Mesenchymal stem cell (in vitro differentiated cells and primary cell): ENCODE results near the gene CARD10.

Experiments used
- DNase-seq: peaks from one replicate; pipeline ENCODE4 v3.0.0-alpha.2; 2013
- H2AFZ ChIP-seq: one replicate; pipeline ENCODE4 v1.6.1; 2013; ENCODE audit warnings: low read depth, mild to moderate bottlenecking, control low read depth, inconsistent platforms, low read length, moderate library complexity
- H2AK5ac ChIP-seq: 2 replicates; pipeline ENCODE4 v1.6.1; 2013; ENCODE audit warnings: low read length, moderate library complexity, mild to moderate bottlenecking, inconsistent platforms; ENCODE audit not compliant: severe bottlenecking
- H2BK120ac ChIP-seq: one replicate; pipeline ENCODE4 v1.6.1; 2013; ENCODE audit warnings: low read depth, mild to moderate bottlenecking, inconsistent platforms, low read length, moderate library complexity
- H2BK12ac ChIP-seq, 2 experiments: one replicate each; pipeline ENCODE4 v1.6.1; 2013; ENCODE audit warnings: inconsistent platforms in 2 of 2, low read length in 2 of 2, mild to moderate bottlenecking in 2 of 2, moderate library complexity in 2 of 2, control low read depth in 1 of 2
- H2BK15ac ChIP-seq: one replicate; pipeline ENCODE4 v1.6.1; 2013; ENCODE audit warnings: mild to moderate bottlenecking, low read depth, inconsistent platforms; ENCODE audit not compliant: poor library complexity, severe bottlenecking
- H2BK5ac ChIP-seq: 2 replicates; pipeline ENCODE4 v1.6.1; 2013; ENCODE audit warnings: low read depth, mild to moderate bottlenecking, low read length, control low read depth, inconsistent platforms; ENCODE audit not compliant: poor library complexity, severe bottlenecking
- H3K14ac ChIP-seq, 2 experiments: one replicate each; pipeline ENCODE4 v1.6.1; 2013; ENCODE audit warnings: inconsistent platforms in 2 of 2, low read length in 2 of 2, control low read depth in 1 of 2, mild to moderate bottlenecking in 1 of 2, moderate library complexity in 1 of 2
- H3K18ac ChIP-seq, 2 experiments: one replicate each; pipeline ENCODE4 v1.6.1; 2013; ENCODE audit warnings: inconsistent platforms in 2 of 2, low read length in 2 of 2, control low read depth in 1 of 2, low read depth in 1 of 2, mild to moderate bottlenecking in 1 of 2
- H3K23ac ChIP-seq, 2 experiments: one replicate each; pipeline ENCODE4 v1.6.1; 2013; ENCODE audit warnings: inconsistent platforms in 2 of 2, low read length in 2 of 2, mild to moderate bottlenecking in 2 of 2, moderate library complexity in 2 of 2, control low read depth in 1 of 2
- H3K27ac ChIP-seq: 2 replicates; pipeline ENCODE4 v1.5.1; 2013; ENCODE audit warnings: mild to moderate bottlenecking, moderate library complexity, low read length, control low read depth, inconsistent platforms; ENCODE audit not compliant: poor library complexity, severe bottlenecking
- H3K27me3 ChIP-seq, 2 experiments: 2 replicates each; pipeline versions ENCODE4 v1.6.1 to v1.7.0; 2013; ENCODE audit warnings: low read length in 2 of 2, mild to moderate bottlenecking in 2 of 2, moderate library complexity in 2 of 2, control low read depth in 1 of 2, inconsistent platforms in 1 of 2; ENCODE audit not compliant: control insufficient read depth in 1 of 2, insufficient read depth in 1 of 2
- H3K36me3 ChIP-seq, 2 experiments: 2 replicates each; pipeline versions ENCODE4 v1.6.1 to v1.7.0; 2013; ENCODE audit warnings: low read length in 2 of 2, control low read depth in 1 of 2, inconsistent platforms in 1 of 2, low read depth in 1 of 2, mild to moderate bottlenecking in 1 of 2; ENCODE audit not compliant: insufficient read depth in 2 of 2, control insufficient read depth in 1 of 2
- H3K4ac ChIP-seq, 2 experiments: one replicate each; pipeline ENCODE4 v1.6.1; 2013; ENCODE audit warnings: inconsistent platforms in 2 of 2, low read length in 2 of 2, mild to moderate bottlenecking in 2 of 2, moderate library complexity in 2 of 2, control low read depth in 1 of 2, low read depth in 1 of 2
- H3K4me1 ChIP-seq: 2 replicates; pipeline ENCODE4 v1.6.1; 2013; ENCODE audit warnings: low read depth, low read length, control low read depth; ENCODE audit not compliant: control insufficient read depth, insufficient read depth
- H3K4me2 ChIP-seq: 2 replicates; pipeline ENCODE4 v1.6.1; 2013; ENCODE audit warnings: low read length, mild to moderate bottlenecking, inconsistent platforms; ENCODE audit not compliant: poor library complexity, severe bottlenecking
- H3K4me3 ChIP-seq, 2 experiments: 2 replicates each; pipeline versions ENCODE4 v1.5.1 to v1.7.0; 2013; ENCODE audit warnings: low read length in 2 of 2, mild to moderate bottlenecking in 2 of 2, control low read depth in 1 of 2, low read depth in 1 of 2; ENCODE audit not compliant: insufficient read depth in 1 of 2
- H3K79me1 ChIP-seq: replicated peaks from 2 replicates; pipeline ENCODE4 v1.6.1; 2013; ENCODE audit warnings: mild to moderate bottlenecking, control low read depth, low read length, inconsistent platforms; ENCODE audit not compliant: poor library complexity, severe bottlenecking
- H3K9ac ChIP-seq: 2 replicates; pipeline ENCODE4 v1.7.0; 2013; ENCODE audit warnings: mild to moderate bottlenecking, low read length, moderate library complexity
- H3K9me3 ChIP-seq: 2 replicates; pipeline ENCODE4 v1.7.0; 2013; ENCODE audit warnings: mild to moderate bottlenecking, low read length; ENCODE audit not compliant: control insufficient read depth
- H4K8ac ChIP-seq: one replicate; pipeline ENCODE4 v1.6.1; 2013; ENCODE audit warnings: inconsistent platforms, mild to moderate bottlenecking, low read length, moderate library complexity
- H4K91ac ChIP-seq: one replicate; pipeline ENCODE4 v1.6.1; 2013; ENCODE audit warnings: mild to moderate bottlenecking, low read length, inconsistent platforms
- WGBS: methylation state at CpG from one replicate; pipeline ENCODE4 v1.1.7; 2013; ENCODE audit warnings: mixed read lengths; 5-methylcytosine and 5-hydroxymethylcytosine counted together

CARD10 gene

DNA sequence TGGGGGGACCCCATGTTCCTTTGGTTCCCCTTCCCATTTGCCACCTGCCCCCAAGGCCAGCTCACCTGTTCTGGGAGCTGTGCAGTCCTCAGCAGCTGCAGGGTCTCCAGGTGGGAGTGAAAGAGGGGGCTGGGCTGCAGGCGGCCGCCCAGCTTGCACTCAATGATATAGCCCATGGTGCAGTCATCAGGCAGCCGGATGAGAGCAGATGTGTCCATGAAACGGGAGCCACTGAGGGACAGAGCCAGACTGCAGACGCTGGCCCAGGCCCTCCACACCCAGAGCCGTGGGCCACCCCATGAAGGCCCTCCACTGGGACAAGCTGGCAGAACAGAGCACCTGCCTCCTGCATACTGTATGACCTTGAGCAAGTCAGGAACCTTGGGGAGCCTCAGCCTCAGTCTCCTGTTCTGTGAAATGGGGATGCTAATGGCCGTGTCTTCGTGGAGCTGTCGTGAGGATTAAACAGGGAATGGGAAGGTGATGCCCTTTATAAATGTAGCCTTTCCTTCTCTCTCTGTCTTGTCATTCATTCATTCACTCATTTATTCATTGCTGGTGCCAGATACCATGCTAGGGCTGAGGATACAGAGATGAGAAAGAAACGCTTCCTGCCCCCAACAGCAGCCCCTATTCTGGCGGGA, 44.6 kb downstream of the CARD10 start:
- Histone ChIP-seq H3K4me3 (no peak overlapping the region), H3K4ac (no peak overlapping the region), H2BK15ac (no peak overlapping the region), H3K14ac (no peak overlapping the region), H2AFZ (no peak overlapping the region), H3K18ac (no peak overlapping the region), H2BK12ac (no peak overlapping the region), H4K8ac (no peak overlapping the region), H3K27ac (no peak overlapping the region), H2BK120ac (no peak overlapping the region), H3K9me3 (no peaks in the 10 kb centered on the region), H3K79me1 (no peaks in the 10 kb centered on the region), H3K23ac (no peak overlapping the region), H3K36me3 (peaks cover 0 to 34% of the 10 kb centered on the region in 2 experiments), H4K91ac (no peak overlapping the region), H3K9ac (no peak overlapping the region), H3K4me2 (no peak overlapping the region), H3K4me1 (peaks cover 14% of the 10 kb centered on the region), H2BK5ac (no peak overlapping the region), H3K27me3 (peaks cover 0 to 72% of the 10 kb centered on the region in 2 experiments), H2AK5ac (no peak overlapping the region)
- WGBS = 83% methylated on average over 8 of the region's 11 CpGs
- no peak for DNase-seq

DNA sequence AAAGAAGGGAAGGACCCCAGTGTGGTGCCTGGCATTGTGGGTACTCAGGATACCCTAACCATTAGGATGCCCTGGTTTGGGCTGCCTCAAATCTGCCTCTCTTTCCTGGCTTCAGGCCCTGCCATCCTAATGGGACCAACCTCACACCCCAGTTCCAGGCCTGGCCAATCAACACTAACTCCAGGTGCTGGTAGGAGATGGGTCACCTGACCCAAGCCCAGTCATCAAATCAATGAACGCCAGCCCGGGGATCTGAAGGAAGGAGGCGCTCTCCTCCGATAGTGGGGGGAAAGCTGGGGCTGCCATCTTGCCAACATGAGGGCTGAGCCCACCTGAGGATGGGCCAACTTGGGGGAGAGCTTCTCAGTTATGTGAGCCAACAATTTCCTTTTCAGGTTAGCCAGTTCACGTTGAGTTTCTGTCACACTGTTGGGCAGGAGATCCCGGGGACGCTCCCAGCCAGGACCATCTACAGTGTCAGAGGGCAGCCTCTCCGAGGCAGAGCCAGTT, 45.7 kb downstream of the CARD10 start:
- H3K79me1 ChIP-seq = no peaks in the 10 kb centered on the region
- DNase-seq = no peak
- peak overlapping the region in 1 of 2 experiments; percentile 27 for H3K23ac ChIP-seq
- WGBS = 77% methylated on average over 8 of the region's 8 CpGs
- H2BK120ac ChIP-seq = no peak overlapping the region
- H3K9me3 ChIP-seq = no peaks in the 10 kb centered on the region
- H3K4me3 ChIP-seq = no peak overlapping the region
- no peak overlapping the region for H3K27ac ChIP-seq
- no peak overlapping the region for H3K4me2 ChIP-seq
- H3K14ac ChIP-seq = no peak overlapping the region
- peaks cover 14% of the 10 kb centered on the region for H3K4me1 ChIP-seq
- H2BK15ac ChIP-seq = no peak overlapping the region
- no peak overlapping the region for H3K18ac ChIP-seq
- no peak overlapping the region for H2AFZ ChIP-seq
- no peak overlapping the region for H3K4ac ChIP-seq
- no peak overlapping the region for H3K9ac ChIP-seq
- peaks cover 0 to 32% of the 10 kb centered on the region in 2 experiments for H3K36me3 ChIP-seq
- H2BK5ac ChIP-seq = no peak overlapping the region
- H4K91ac ChIP-seq = no peak overlapping the region
- H2AK5ac ChIP-seq = no peak overlapping the region
- peaks cover 0 to 74% of the 10 kb centered on the region in 2 experiments for H3K27me3 ChIP-seq
- no peak overlapping the region for H2BK12ac ChIP-seq
- H4K8ac ChIP-seq = no peak overlapping the region

DNA sequence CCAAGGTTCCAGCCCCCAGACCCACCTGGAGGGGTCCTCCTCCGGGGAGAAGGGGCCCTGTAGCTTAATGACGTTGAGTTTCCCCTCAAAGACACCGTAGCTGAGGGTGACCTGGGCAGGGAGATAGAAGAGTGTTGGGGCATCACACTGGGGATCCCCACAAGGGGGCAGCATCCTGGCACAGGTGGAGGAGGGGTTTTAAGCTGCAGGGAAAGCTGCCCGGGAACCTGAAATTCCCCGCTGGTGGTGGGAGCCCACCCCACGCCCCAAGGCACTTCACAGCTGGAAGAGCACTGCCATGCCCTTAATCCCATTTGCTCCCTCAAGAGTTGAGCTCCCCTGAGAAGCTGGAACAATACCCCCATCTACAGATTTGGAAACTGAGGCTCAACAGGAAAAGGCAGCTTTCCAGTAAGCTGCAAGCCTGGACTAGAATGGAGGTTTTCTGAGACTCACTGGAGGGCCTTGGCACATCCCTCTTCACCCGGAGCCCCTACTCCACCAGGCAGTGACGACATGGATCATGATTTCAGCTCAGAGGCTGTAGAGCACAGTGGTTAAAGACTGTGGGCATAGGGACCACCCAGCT, 46.7 kb downstream of the CARD10 start:
- Histone ChIP-seq H2BK5ac (no peak overlapping the region), H3K23ac (no peak overlapping the region), H2BK12ac (no peak overlapping the region), H3K18ac (no peak overlapping the region), H3K27me3 (peaks cover 0 to 77% of the 10 kb centered on the region in 2 experiments), H2AFZ (no peak overlapping the region), H3K36me3 (peaks cover 0 to 34% of the 10 kb centered on the region in 2 experiments), H3K27ac (no peak overlapping the region), H3K9me3 (no peaks in the 10 kb centered on the region), H3K4me1 (peaks cover 12% of the 10 kb centered on the region), H2AK5ac (no peak overlapping the region), H2BK120ac (no peak overlapping the region), H2BK15ac (no peak overlapping the region), H3K4me3 (no peak overlapping the region), H4K8ac (no peak overlapping the region), H4K91ac (no peak overlapping the region), H3K14ac (no peak overlapping the region), H3K4me2 (no peak overlapping the region), H3K9ac (no peak overlapping the region), H3K79me1 (no peaks in the 10 kb centered on the region), H3K4ac (no peak overlapping the region)
- DNase-seq = peak; percentile 36
- WGBS = 24% methylated on average over 8 of the region's 8 CpGs

DNA sequence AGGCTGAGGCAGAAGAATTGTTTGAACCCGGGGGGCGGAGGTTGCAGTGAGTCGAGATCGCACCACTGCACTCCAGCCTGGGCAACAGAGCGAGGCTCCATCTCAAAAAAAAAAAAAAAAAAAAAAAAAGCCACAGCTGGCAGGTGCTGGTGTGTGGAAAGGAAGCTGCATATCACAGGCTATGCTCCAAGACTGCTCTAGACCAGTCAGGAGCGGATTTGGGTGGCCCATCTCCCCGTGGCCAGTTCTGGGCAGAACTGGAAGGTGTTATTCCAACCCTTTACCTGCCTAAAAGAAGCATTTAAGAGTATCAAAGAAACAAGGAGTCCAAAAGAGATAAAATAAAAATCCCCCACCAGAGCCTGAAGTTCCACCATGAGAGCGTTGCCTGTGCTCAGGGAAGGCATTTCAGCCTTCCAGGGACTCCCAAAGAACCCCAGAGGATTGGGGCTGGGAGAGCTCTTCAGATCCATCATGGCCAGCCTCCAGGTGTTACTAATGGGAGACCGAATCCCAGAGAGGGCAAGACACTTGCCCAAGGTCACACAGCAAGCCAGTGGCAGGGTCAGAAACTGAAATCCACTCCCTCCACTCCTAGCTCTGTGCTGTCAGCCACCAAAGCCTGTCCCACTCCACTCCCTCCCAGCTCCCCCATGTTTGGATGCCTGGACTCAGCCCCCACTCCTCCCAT, 47.3 kb downstream of the CARD10 start:
- WGBS = 91% methylated on average over 8 of the region's 9 CpGs
- Histone ChIP-seq H3K4ac (no peak overlapping the region), H3K23ac (no peak overlapping the region), H3K36me3 (peaks cover 0 to 36% of the 10 kb centered on the region in 2 experiments), H3K4me3 (no peak overlapping the region), H3K27ac (no peak overlapping the region), H3K4me2 (no peak overlapping the region), H3K9me3 (no peaks in the 10 kb centered on the region), H2BK15ac (no peak overlapping the region), H3K18ac (no peak overlapping the region), H3K4me1 (peaks cover 10% of the 10 kb centered on the region), H3K27me3 (peaks cover 0 to 79% of the 10 kb centered on the region in 2 experiments), H3K14ac (no peak overlapping the region), H3K9ac (no peak overlapping the region), H2BK5ac (no peak overlapping the region), H2AFZ (no peak overlapping the region), H4K91ac (no peak overlapping the region), H2BK120ac (no peak overlapping the region), H2BK12ac (no peak overlapping the region), H4K8ac (no peak overlapping the region), H3K79me1 (no peaks in the 10 kb centered on the region), H2AK5ac (no peak overlapping the region)
- DNase-seq = no peak
